Subcutaneous abdominal adipose tissue (tissue), 5 donors: Measurements from ENCODE around the gene PBRM1.

Experiments
- H3K27ac ChIP-seq: one replicate; pipeline ENCODE4 v1.7.0; 2013; ENCODE audit warnings: low read depth, mild to moderate bottlenecking, inconsistent platforms, low read length, moderate library complexity
- H3K27me3 ChIP-seq, 5 donors: one replicate each; pipeline ENCODE4 v1.7.0; 2013; ENCODE audit warnings: low read length in 5 of 5, inconsistent platforms in 1 of 5; ENCODE audit not compliant: control insufficient read depth in 5 of 5, insufficient read depth in 4 of 5
- H3K36me3 ChIP-seq, 5 donors: one replicate each; pipeline ENCODE4 v1.7.0; 2013; ENCODE audit warnings: low read length in 5 of 5; ENCODE audit not compliant: control insufficient read depth in 5 of 5, insufficient read depth in 5 of 5
- H3K4me1 ChIP-seq, 5 donors: one replicate each; pipeline ENCODE4 v1.7.0; 2013; ENCODE audit warnings: low read length in 5 of 5, mild to moderate bottlenecking in 3 of 5, moderate library complexity in 1 of 5; ENCODE audit not compliant: control insufficient read depth in 5 of 5, insufficient read depth in 5 of 5
- H3K4me3 ChIP-seq, 5 donors: one replicate each; pipeline ENCODE4 v1.7.0; 2013; ENCODE audit warnings: low read length in 5 of 5, low read depth in 1 of 5
- H3K9ac ChIP-seq, 5 donors: one replicate each; pipeline ENCODE4 v1.7.0; 2013; ENCODE audit warnings: low read length in 5 of 5, mild to moderate bottlenecking in 4 of 5, moderate library complexity in 3 of 5
- H3K9me3 ChIP-seq, 5 donors: one replicate each; pipeline ENCODE4 v1.7.0; 2013; ENCODE audit warnings: low read length in 5 of 5; ENCODE audit not compliant: control insufficient read depth in 5 of 5
- donor health status: healthy.
- donor health status: healthy.
- donor health status: healthy.
- donor health status: healthy.
- donor health status: healthy.

The PBRM1 gene

DNA sequence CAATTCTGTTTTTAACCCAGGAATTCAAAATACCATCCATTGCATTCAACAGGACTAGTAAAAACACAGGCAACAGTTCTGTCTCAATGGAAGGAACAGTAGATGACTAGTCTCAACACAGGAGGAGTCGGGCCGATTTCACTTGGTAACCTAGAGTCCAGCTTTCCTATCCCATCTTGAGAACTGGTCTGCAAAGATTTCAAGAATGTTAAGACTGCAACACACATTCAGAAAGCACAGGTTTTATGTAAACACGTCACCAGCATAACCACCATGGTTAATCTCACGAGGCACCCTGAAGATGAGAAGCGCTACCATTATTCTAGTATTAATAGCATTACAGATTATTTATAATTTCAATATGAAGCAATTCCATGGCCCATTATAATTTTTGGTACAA lies 127.3 kb downstream of the PBRM1 start:
- no peak overlapping the region for H3K9ac ChIP-seq
- no peaks in the 10 kb centered on the region for H3K9me3 ChIP-seq
- peaks cover 45 to 80% (median 74%) of the 10 kb centered on the region in 5 donors for H3K36me3 ChIP-seq
- no peaks in the 10 kb centered on the region for H3K4me1 ChIP-seq
- H3K27ac ChIP-seq: no peak overlapping the region
- no peak overlapping the region for H3K4me3 ChIP-seq
- no peaks in the 10 kb centered on the region for H3K27me3 ChIP-seq

GRCh38 chr3:52557011-52557960 lies 128.4 kb downstream of the PBRM1 start:
- no peak overlapping the region for H3K4me3 ChIP-seq
- H3K36me3 ChIP-seq: peaks cover 37 to 79% (median 72%) of the 10 kb centered on the region in 5 donors
- no peaks in the 10 kb centered on the region for H3K4me1 ChIP-seq
- H3K9me3 ChIP-seq: no peaks in the 10 kb centered on the region
- H3K27ac ChIP-seq: no peak overlapping the region
- no peak overlapping the region for H3K9ac ChIP-seq
- H3K27me3 ChIP-seq: no peaks in the 10 kb centered on the region

- Histone ChIP-seq H3K4me1 (no peaks in the 10 kb centered on the region), H3K9me3 (no peaks in the 10 kb centered on the region), H3K9ac (no peak overlapping the region), H3K36me3 (peaks cover 32 to 82% (median 75%) of the 10 kb centered on the region in 5 donors), H3K27me3 (no peaks in the 10 kb centered on the region), H3K27ac (no peak overlapping the region), H3K4me3 (no peak overlapping the region)
Observed at GRCh38 chr3:52555056-52555455, 130.7 kb downstream of the PBRM1 start.

GRCh38 chr3:52554026-52554755 lies 131.5 kb downstream of the PBRM1 start:
- no peak overlapping the region for H3K9ac ChIP-seq
- H3K36me3 ChIP-seq: peaks cover 25 to 82% (median 72%) of the 10 kb centered on the region in 5 donors
- H3K4me1 ChIP-seq: no peaks in the 10 kb centered on the region

DNA sequence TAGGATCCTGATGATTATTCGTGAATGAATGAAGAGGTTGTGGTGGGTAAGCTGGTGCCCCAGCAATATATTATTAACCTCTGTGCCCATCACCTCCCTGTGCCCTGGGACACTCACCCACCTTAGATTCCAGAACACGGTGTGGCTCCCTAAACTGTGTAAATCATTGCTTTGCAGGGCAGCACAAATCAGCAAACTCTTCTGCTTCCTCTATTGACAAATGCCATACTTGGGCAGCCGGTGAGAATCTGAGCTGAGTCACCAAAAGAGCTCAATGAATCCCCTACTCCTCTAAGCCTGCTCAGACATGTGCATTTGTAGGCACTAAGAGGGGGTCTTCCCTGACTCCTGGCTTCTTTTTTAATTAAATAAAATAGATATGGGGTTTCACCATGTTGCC lies 133.6 kb downstream of the PBRM1 start:
- H3K4me1 ChIP-seq: no peaks in the 10 kb centered on the region
- H3K36me3 ChIP-seq: peaks cover 20 to 78% (median 66%) of the 10 kb centered on the region in 5 donors
- no peak overlapping the region for H3K27ac ChIP-seq
- no peaks in the 10 kb centered on the region for H3K9me3 ChIP-seq
- no peak overlapping the region for H3K9ac ChIP-seq
- H3K27me3 ChIP-seq: no peaks in the 10 kb centered on the region
- no peak overlapping the region for H3K4me3 ChIP-seq

More at GRCh38 chr3:52554026-52554755, 131.5 kb downstream of the PBRM1 start:
- H3K27ac ChIP-seq: no peak overlapping the region
- no peaks in the 10 kb centered on the region for H3K27me3 ChIP-seq
- no peak overlapping the region for H3K4me3 ChIP-seq
- H3K9me3 ChIP-seq: no peaks in the 10 kb centered on the region

- H3K4me1 ChIP-seq: no peaks in the 10 kb centered on the region
- H3K36me3 ChIP-seq: peaks cover 29 to 85% (median 70%) of the 10 kb centered on the region in 5 donors
- no peak overlapping the region for H3K27ac ChIP-seq
- no peaks in the 10 kb centered on the region for H3K9me3 ChIP-seq
- H3K9ac ChIP-seq: no peak overlapping the region
- H3K4me3 ChIP-seq: no peak overlapping the region
- no peaks in the 10 kb centered on the region for H3K27me3 ChIP-seq
Observed at GRCh38 chr3:52551118-52551517, 134.6 kb downstream of the PBRM1 start.

- Histone ChIP-seq H3K4me3 (no peak overlapping the region), H3K36me3 (peaks cover 24 to 75% (median 49%) of the 10 kb centered on the region in 5 donors), H3K9ac (no peak overlapping the region), H3K27ac (no peak overlapping the region), H3K9me3 (no peaks in the 10 kb centered on the region), H3K4me1 (no peaks in the 10 kb centered on the region), H3K27me3 (no peaks in the 10 kb centered on the region)
Observed at GRCh38 chr3:52547143-52547542, 138.6 kb downstream of the PBRM1 start.

- Histone ChIP-seq H3K27me3 (no peaks in the 10 kb centered on the region), H3K36me3 (peaks cover 24 to 72% (median 42%) of the 10 kb centered on the region in 5 donors), H3K4me1 (no peaks in the 10 kb centered on the region), H3K27ac (no peak overlapping the region), H3K9me3 (no peaks in the 10 kb centered on the region), H3K4me3 (no peak overlapping the region), H3K9ac (no peak overlapping the region)
Observed at GRCh38 chr3:52546111-52546901, 139.4 kb downstream of the PBRM1 start.

GRCh38 chr3:52544937-52545336 lies 140.8 kb downstream of the PBRM1 start:
- Histone ChIP-seq H3K9ac (no peak overlapping the region), H3K4me3 (no peak overlapping the region), H3K27me3 (no peaks in the 10 kb centered on the region), H3K36me3 (peaks cover 29 to 65% (median 35%) of the 10 kb centered on the region in 5 donors), H3K9me3 (no peaks in the 10 kb centered on the region), H3K4me1 (peaks cover 0 to 2% (median 0%) of the 10 kb centered on the region in 5 donors), H3K27ac (no peak overlapping the region)
